GM19463 (cell line): ENCODE results near the gene RNF180.
A peak's percentile ranks its signal among the peaks of the same experiment; 100 is the strongest.
"Not testable (repeated sequence)": the region's sequence is repeated elsewhere in the genome, so short reads cannot be mapped to it uniquely, and the experiment has no call there.

ENCODE experiments used
- ATAC-seq: cut with Tn5 transposase; IDR thresholded peaks from one replicate; pipeline ENCODE4 v1.9.1; 2021; ENCODE audit warnings: mild to moderate bottlenecking, moderate library complexity; ENCODE audit not compliant: unreplicated experiment

The RNF180 gene

GRCh38 chr5:64176301-64176700, 10.7 kb downstream of the RNF180 start:
- ATAC-seq, result no peak

- no peak for ATAC-seq
Observed at GRCh38 chr5:64180661-64181343, 15.2 kb downstream of the RNF180 start.

- ATAC-seq, result no peak
Observed at GRCh38 chr5:64181440-64181839, 15.8 kb downstream of the RNF180 start.

- no peak for ATAC-seq
Observed at GRCh38 chr5:64183956-64184355, 18.3 kb downstream of the RNF180 start.

- no peak for ATAC-seq
Observed at GRCh38 chr5:64184832-64185231, 19.2 kb downstream of the RNF180 start.

GRCh38 chr5:64188776-64189175, 23.1 kb downstream of the RNF180 start:
- no peak for ATAC-seq

GRCh38 chr5:64190562-64191306, 25.1 kb downstream of the RNF180 start:
- no peak for ATAC-seq

- no peak for ATAC-seq
Observed at GRCh38 chr5:64195981-64196380, 30.3 kb downstream of the RNF180 start.

GRCh38 chr5:64199425-64199824, 33.8 kb downstream of the RNF180 start:
- ATAC-seq, result peak; percentile 39

GRCh38 chr5:64201996-64202395, 36.4 kb downstream of the RNF180 start:
- ATAC-seq, result no peak

GRCh38 chr5:64206653-64207052, 41.0 kb downstream of the RNF180 start:
- ATAC-seq, result no peak

GRCh38 chr5:64207978-64208377, 42.3 kb downstream of the RNF180 start:
- ATAC-seq, result no peak

- no peak for ATAC-seq
Observed at GRCh38 chr5:64209353-64209752, 43.7 kb downstream of the RNF180 start.

GRCh38 chr5:64210866-64211265, 45.2 kb downstream of the RNF180 start:
- ATAC-seq, result no peak

GRCh38 chr5:64213011-64213410, 47.4 kb downstream of the RNF180 start:
- no peak for ATAC-seq

- ATAC-seq, result no peak
Observed at GRCh38 chr5:64213531-64213930, 47.9 kb downstream of the RNF180 start.

- ATAC-seq, result no peak
Observed at GRCh38 chr5:64214132-64214531, 48.5 kb downstream of the RNF180 start.

GRCh38 chr5:64221911-64222310, 56.3 kb downstream of the RNF180 start:
- no peak for ATAC-seq

GRCh38 chr5:64225286-64225981, 59.8 kb downstream of the RNF180 start:
- ATAC-seq, result not testable (repeated sequence)

- ATAC-seq, result not testable (repeated sequence)
Observed at GRCh38 chr5:64227131-64227537, 61.5 kb downstream of the RNF180 start.

- no peak for ATAC-seq
Observed at GRCh38 chr5:64229163-64229774, 63.6 kb downstream of the RNF180 start.
